HCT116 (cell line): ENCODE measurements around the gene MROH8.

Source experiments
- CEBPB ChIP-seq: IDR thresholded peaks from 2 replicates; pipeline ENCODE4 v1.6.1; 2012; ENCODE audit warnings: low read depth
- EZH2 ChIP-seq: fragments of 200-600 bp; sonication (generic); IDR thresholded peaks from 2 replicates; pipeline ENCODE4 v1.6.1; 2017; ENCODE audit warnings: antibody characterized with exemption, mixed run types
- EZH2phosphoT487 ChIP-seq: fragments of 200-600 bp; IDR thresholded peaks from 2 replicates; pipeline ENCODE4 v1.6.1; 2018; ENCODE audit warnings: antibody characterized with exemption, borderline replicate concordance
- FOSL1 ChIP-seq: IDR thresholded peaks from 2 replicates; pipeline ENCODE4 v1.6.1; 2012; ENCODE audit warnings: low read depth
- POLR2A ChIP-seq: IDR thresholded peaks from 2 replicates; pipeline ENCODE4 v1.7.0; 2011; ENCODE audit warnings: borderline replicate concordance; ENCODE audit not compliant: insufficient read depth, insufficient read length; ENCODE audit errors: extremely low read depth
- SIN3A ChIP-seq: IDR thresholded peaks from 2 replicates; pipeline ENCODE4 v1.6.1; 2012; ENCODE audit warnings: low read depth
- YY1 ChIP-seq: IDR thresholded peaks from 2 replicates; pipeline ENCODE4 v1.6.1; 2011; ENCODE audit warnings: low read length, low read depth, moderate library complexity, mild to moderate bottlenecking; ENCODE audit not compliant: insufficient replicate concordance; ENCODE audit errors: extremely low read depth
- TF ChIP-seq, protein P1 (sequence below), 3 experiments: fragments of 200-600 bp in 1 of 3; sonication (generic) in 1 of 3; IDR thresholded peaks in 2 of 3; conservative IDR thresholded peaks in 1 of 3; 2 replicates each; pipeline ENCODE4 v1.5.1; 2012 to 2017; ENCODE audit warnings: low read depth in 2 of 3, low read length in 2 of 3, antibody characterized with exemption in 1 of 3, borderline replicate concordance in 1 of 3, control low read depth in 1 of 3, mild to moderate bottlenecking in 1 of 3, mixed read lengths in 1 of 3, mixed run types in 1 of 3, moderate library complexity in 1 of 3; ENCODE audit not compliant: insufficient read depth in 1 of 3
- TF ChIP-seq, protein P2 (sequence below): IDR thresholded peaks from 2 replicates; pipeline ENCODE4 v1.6.1; 2012

GRCh38 chr20:37096415-37097041, 82.8 kb downstream of the MROH8 start:
- TF ChIP-seq SIN3A, result no peak
- TF ChIP-seq, protein P1, sequence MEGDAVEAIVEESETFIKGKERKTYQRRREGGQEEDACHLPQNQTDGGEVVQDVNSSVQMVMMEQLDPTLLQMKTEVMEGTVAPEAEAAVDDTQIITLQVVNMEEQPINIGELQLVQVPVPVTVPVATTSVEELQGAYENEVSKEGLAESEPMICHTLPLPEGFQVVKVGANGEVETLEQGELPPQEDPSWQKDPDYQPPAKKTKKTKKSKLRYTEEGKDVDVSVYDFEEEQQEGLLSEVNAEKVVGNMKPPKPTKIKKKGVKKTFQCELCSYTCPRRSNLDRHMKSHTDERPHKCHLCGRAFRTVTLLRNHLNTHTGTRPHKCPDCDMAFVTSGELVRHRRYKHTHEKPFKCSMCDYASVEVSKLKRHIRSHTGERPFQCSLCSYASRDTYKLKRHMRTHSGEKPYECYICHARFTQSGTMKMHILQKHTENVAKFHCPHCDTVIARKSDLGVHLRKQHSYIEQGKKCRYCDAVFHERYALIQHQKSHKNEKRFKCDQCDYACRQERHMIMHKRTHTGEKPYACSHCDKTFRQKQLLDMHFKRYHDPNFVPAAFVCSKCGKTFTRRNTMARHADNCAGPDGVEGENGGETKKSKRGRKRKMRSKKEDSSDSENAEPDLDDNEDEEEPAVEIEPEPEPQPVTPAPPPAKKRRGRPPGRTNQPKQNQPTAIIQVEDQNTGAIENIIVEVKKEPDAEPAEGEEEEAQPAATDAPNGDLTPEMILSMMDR (IDR thresholded peaks at IDR 0.05 in 2 of 3, conservative IDR thresholded peaks at IDR 0.05 in 1 of 3; ENCODE audit: borderline replicate concordance in 1 of 3, insufficient read depth in 1 of 3, low read depth in 2 of 3, low read length in 2 of 3), result no peak
- no peak for TF ChIP-seq EZH2
- TF ChIP-seq FOSL1, result no peak
- TF ChIP-seq YY1, result no peak
- no peak for TF ChIP-seq EZH2phosphoT487
- no peak for TF ChIP-seq CEBPB
- no peak for TF ChIP-seq POLR2A
- TF ChIP-seq, protein P2, sequence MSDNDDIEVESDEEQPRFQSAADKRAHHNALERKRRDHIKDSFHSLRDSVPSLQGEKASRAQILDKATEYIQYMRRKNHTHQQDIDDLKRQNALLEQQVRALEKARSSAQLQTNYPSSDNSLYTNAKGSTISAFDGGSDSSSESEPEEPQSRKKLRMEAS, result no peak
